NCI-H1417 treated with DMSO at 0.1 percent for 48 hours (cell line): ENCODE results near the gene NUDT11.
"Not testable (repeated sequence)": the region's sequence is repeated elsewhere in the genome, so short reads cannot be mapped to it uniquely, and the experiment has no call there.

Source experiments
- DNase-seq: peaks from one replicate; lab custom pipeline; 2025; lab: John Stamatoyannopoulos, UW

NUDT11 gene

DNA sequence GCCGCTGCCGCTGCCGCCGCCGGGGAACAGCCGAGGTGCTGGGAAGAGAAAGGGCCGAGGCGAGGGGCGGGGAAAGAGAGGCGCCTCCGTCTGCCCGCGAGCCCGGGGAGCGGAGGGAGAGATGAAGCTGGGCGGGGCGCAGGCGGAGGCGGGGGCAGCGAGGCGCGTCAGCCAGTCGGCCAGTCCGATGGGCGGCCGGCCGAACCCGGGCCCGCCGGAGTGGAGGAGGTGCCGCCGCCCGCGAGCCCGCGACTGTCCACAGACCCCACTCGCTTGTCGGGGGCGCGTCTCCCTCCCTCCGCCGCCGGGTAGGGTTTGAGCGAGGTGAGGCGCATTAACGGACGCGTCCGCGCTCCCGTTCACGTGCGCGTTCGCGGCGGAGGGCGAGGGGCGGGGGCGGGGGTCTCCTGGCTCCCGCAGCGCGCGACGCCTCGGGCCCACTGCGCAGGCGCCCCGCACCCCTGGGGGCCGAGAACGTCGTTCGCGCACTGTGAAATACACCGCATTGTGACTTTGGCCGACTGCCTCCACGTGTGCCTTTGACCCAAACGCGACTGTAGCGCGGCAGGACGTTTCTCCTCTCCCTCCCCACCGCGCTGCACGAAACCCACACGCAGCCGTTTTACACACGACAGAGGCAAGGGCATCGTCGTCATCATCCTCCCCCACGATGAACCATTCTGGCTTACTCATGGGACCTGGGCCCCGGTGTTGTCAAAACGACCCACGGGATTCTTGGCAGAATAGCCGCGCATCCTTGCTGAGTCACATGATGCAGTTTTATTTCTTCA, at the start of gene NUDT11:
Gene NUDT11 (minus strand): TSS at position 92 of the 791 bp plus-strand sequence. CDS start 148 bp downstream, outside the sequence.
- no peak for DNase-seq

DNA sequence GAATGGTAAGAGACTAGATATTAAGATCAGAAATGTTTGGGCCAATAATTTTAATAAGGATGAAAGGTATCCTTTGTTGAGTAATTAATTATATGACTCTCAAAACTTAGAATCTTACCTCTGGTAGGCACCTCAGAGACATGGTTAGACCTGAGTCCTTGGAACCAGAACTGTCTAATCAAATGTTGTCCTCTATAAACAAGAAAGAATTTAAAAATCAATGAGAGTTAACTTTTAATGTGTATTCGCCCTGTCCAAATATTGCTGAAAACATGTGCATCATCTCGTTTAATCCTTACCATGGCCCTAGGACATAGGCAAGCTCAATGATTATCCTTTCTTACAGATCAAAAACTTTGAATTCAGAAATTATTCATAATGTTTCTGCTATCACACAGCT, 24.0 kb upstream of the NUDT11 start:
- no peak for DNase-seq

DNA sequence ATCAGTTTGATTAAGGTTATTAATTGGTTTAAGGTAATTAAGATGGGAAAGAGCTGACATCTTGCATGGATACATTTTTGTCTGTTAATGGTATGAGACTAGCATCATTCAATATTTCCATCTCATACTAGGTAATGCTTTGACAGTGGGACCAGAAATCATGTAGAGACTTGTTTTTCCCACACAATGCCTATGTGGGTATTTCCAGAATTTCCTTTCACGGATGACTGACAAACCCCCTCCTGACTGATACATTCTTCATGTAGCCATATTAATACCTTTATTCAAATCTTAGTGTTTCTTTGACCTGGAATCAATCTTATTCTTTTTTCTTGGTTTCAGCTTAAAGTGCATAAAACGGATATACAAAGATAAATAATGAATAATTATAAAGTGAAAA, 22.7 kb upstream of the NUDT11 start:
- not testable (repeated sequence) for DNase-seq

DNA sequence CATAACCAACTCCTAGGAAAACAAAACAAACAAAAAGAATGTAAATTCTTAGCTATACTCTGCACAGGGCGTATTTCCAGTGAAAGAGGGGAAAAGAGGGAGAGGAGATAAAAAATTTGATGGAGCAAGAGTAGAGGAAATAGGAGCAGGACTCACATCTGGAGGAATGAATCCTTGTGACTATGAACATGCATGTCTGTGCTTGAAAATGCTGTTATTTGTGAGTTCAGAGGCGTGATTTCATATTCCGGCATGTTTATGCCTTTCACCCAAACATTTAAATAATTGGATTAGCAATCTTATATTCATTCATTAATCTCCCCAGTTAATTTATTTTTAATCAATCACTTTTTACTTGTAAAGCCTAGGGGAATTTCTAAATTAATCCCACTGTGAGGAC, 11.2 kb upstream of the NUDT11 start:
- no peak for DNase-seq

DNA sequence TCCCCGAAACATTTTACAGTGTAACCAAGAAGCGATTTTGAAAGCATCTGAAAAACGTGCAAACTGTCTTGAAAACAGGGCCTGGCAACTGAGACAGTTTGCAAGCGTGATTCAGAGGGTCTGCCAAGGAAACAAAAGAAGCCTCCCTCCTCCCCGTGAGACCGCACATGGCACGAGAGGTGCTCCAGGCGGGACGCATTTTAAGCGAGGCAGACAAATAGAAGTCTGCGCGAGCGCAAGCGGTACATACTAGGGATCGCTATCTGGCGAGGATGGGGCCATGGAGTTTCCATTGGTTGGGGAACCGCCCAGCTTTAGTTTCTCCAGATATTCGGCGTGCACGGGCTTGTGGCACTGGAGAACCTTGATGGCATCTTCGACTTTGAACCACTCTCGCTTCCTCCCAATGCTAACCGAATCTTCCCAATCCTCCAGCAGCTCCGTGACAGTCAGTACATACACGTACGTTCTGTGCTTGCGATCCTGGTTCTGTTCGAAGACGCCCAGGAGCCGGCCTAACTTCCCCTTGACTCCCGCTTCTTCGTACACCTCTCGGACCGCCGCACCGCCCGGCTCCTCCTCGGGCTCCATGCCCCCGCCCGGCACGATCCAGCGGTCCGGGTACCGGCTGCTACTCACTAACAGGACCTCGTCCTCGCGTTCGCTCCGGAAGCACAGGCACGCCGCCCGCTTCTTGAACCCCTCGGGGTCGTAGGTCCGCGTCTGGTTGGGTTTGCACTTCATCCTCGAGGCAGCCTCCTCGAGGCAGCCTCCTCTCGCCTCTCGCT, 497 bp downstream of the NUDT11 start:
- DNase-seq = not testable (repeated sequence)

DNA sequence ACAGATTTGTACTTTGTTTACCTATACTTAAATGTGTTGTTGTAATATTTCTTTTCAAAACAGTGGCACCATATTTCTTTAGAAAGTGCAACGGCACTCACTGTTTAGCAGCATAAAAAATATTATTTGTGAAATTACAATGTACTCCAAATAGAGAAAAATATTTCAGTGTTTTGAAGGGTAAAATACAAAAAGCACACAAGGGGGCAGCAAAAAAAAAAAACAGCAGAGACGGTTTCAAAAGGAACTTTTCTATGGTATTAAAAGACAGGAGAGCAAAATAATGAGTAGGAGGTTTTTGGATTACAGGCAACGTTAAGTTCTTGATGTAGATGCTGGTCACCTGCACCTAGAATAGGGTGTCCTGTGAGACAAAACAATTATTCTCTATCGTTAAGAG, 2.0 kb downstream of the NUDT11 start:
- DNase-seq = no peak

DNA sequence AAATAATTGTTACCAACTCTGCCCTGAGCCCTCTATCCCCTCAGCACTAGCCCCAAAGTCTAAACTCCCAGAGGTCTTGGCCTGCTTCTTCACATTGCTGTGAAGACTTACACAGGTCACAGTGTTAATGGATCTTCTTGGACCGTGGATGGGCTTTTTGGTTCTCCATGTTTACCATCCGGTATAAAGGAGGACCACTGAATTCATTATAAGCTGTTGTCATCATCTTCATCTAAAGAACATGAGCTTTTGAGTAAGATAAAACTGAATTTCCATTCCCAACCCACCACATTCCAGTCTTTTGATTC, 8.5 kb downstream of the NUDT11 start:
- DNase-seq = no peak

DNA sequence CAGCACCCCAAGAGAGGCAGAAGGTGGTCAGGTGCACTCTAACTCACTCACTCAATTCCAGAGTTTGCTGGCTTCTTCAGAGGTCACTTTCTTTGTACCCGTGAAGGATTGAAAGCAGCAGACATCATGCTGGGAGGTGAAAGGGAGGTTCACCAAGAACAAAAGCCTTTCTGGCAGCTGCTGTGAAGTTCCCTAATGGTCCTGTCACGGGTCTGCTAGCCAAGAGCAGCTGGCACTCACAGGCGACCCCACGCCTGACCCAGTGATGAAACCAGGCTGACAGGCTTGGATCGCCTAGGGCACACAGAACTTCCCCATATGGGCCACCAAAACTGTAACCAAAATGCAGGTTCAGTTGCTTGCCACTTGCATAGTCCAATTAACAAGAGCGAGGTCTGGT, 11.8 kb downstream of the NUDT11 start:
- no peak for DNase-seq

DNA sequence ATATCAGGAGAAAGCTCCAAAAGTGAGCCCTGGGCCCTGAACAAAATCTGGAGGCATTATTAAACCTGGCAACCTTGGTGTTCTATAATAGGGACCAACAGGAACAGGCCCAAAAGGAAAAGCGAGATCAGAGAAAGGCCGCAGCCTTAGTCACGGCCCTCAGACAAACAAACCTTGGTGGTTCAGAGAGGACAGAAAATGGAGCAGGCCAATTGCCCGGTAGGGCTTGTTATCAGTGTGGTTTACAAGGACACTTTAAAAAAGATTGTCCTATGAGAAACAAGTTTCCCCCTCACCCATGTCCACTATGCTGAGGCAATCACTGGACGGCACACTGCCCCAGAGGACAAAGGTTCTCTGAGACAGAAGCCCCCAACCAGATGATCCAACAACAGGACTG, 14.0 kb downstream of the NUDT11 start:
- DNase-seq = not testable (repeated sequence)

DNA sequence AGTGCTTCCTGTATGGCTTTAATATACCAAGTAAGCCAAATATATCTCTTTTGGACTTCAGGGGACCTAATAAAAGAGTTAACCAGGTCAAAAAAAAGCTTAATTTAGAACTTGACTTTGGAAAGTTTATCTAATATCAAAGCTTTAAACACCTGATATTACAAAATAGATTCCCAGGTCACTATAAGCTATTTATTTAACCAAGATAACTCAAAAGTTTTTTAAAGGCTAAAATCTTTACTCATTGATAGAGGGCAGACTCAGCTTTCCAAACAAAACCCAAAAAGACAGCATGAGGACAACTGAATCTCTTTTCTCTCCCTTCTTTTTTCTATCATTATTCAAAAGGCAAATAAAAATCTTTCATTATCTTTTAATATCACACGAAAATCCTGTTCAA, 19.5 kb downstream of the NUDT11 start:
- DNase-seq = no peak

DNA sequence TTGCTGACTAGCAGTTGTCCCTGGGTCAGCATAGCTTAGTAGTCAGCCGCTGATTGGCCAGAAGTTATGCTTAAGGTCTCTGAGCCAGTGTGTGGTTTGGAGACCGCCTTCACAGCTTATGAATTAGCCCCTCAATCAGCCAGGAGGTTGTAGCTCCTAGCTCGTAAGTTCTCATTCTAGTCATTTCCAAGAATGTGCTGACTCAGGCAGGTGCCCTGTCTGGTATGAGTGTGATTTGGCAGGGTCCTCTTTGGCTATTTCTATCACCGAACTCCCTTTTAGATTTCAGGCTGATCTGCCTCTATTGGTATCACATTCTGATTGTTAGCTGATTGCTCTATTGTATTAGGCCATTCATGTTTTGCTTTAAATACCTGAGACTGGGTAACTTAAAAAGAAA, 33.1 kb downstream of the NUDT11 start:
- no peak for DNase-seq

DNA sequence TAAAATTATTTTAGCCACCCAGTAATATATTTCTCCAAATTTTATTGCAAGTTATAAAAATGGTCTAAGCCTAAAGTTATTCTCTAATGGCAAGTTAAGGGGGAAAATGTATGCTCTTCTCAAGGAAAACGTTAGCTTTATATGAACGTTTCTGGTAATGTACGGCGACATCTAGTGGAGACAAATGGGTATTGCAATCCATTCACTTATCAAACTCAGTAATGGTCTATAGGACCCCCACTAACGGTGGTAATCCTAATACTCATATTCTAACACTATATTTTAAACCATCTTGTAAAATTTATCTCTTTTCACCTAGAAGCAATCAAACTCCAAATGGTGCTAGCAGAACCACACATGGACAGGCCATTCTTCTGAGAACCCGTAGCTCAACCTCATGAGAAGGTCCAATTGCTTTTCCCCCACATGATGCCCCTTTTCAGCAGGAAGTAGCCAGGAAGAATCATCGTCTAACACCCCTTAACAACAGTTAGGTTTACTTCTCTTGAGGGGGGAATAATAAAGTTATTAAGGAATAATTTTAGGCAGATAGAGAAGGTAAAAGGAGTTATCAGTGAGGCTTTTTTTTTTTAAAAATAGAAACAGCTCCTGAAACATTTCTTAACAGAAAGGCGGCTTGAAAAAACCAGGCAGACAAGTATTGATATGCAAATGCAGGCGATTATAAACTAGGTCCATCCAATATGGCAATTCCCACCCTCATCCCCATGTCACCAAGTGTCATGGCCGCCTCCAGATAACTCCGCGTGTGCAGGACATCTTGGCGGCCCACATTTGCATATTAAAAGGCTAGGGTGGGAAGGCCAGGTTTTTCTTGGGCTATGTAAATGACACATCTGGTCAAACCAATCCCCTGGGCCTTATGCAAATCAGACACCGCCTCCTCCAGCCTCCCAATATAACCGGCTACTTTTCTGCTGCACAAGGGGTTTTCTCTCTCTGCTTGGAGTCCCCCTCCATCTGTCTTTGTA, 35.0 kb downstream of the NUDT11 start:
- peak; percentile 4 for DNase-seq

DNA sequence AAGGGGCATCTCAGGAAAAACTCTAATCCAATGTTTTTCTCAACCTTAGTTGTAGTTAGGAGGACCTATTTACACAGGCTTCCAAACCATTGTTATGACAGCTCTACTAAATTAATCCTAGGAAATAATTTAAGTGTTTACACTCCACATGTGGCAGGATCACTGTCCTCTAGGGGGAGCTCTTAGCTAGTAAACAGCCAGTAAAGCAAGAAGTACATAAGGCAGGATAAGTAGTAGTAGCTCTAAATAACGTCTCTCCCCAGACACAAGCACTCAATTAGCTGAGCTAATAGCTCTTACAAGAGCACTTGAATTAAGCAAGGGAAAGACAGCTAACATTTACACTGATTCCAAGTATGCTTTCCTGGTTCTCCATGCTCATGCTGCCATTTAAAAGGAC, 37.3 kb downstream of the NUDT11 start:
- DNase-seq = no peak

DNA sequence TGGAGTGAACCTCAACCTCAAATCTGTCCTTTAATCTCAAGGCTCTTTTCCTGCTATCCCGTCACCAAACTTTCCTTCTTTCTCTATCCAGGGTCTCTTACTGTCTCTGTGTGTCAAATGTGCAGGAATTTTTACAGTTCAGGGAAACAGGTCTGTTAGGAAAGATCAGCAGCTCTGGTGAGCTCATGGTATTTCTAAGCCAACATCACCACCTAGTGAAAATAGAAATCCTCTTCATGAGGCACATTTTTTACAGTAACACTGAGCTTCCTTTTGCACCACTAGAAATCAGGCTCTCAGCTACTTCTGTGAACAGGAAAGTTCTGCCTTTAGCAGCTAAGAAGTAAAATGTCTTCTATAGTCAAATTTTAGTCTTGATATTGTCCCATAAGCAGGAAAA, 39.6 kb downstream of the NUDT11 start:
- no peak for DNase-seq

DNA sequence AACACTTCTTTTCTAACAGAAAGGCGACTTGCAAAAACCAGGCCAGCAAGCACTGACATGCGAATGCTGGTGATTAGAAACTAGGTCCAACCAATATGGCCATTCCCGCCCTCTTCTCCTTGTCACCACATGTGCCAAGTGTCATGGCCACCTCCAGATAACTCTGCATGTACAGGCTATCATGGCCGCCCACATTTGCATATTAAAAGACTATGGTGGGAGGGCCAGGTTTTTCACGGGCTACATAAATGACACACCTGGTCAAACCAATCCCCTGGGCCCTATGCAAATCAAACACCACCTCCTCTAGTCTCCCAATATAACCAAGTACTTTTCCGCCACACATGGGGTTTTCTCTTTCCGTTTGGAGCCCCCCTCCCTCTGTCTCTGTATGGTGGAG, 40.1 kb downstream of the NUDT11 start:
- DNase-seq = no peak

DNA sequence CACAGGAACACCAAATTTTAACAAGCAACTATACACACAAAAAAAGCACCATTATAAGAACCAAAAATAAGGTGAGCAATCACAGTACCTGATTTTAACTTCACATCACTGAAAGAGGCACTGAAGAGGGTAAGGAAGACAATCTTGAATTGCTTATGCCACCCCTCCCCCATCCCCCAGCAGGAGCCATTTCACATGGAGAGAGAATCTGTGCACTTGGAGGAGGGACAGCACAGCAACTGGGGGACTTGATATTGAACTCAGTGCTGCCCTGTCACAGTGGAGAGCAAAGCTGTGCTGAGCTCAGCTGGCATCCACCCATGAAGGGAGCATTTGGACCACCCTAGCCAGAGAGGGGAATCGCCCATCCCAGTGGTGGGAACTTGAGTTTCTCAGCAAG, 56.0 kb downstream of the NUDT11 start:
- DNase-seq = no peak
